Measurements from ENCODE around the gene KCNS1.

- TF ChIP-seq CTCF (conservative IDR thresholded peaks at IDR 0.05 in 1 of 2, IDR thresholded peaks at IDR 0.05 in 1 of 2; ENCODE audit: low read depth in 1 of 2, low read length in 2 of 2): no peak
- TF ChIP-seq EZH2 (IDR thresholded peaks at IDR 0.05; ENCODE audit: low read length, missing control alignments): no peak
Observed at GRCh38 chr20:45119556-45120266, 18.8 kb upstream of the KCNS1 start.

All from fibroblast of lung (primary cell).